HG03196 (cell line): ENCODE measurements around the gene SMIM20.
"Not testable (repeated sequence)": the region's sequence is repeated elsewhere in the genome, so short reads cannot be mapped to it uniquely, and the experiment has no call there.

Experiments
- ATAC-seq: cut with Tn5 transposase; IDR thresholded peaks from one replicate; pipeline ENCODE4 v1.9.1; 2021; ENCODE audit not compliant: unreplicated experiment

Gene SMIM20

GRCh38 chr4:25913851-25914669 is at the start of gene SMIM20:
SMIM20 (plus strand) TSS chr4:25914220; CDS start chr4:25914314, 94 bp downstream.
- ATAC-seq, result peak; percentile 95

- ATAC-seq, result no peak
Measured at GRCh38 chr4:25865586-25865985, 48.4 kb upstream of the SMIM20 start.

GRCh38 chr4:25866401-25866800 is 47.6 kb upstream of the SMIM20 start:
- ATAC-seq, result not testable (repeated sequence)

- ATAC-seq, result no peak
Measured at GRCh38 chr4:25867781-25868294, 46.2 kb upstream of the SMIM20 start.

GRCh38 chr4:25870081-25870480 is 43.9 kb upstream of the SMIM20 start:
- ATAC-seq, result no peak

GRCh38 chr4:25872851-25873631 is 41.0 kb upstream of the SMIM20 start:
- ATAC-seq, result no peak

GRCh38 chr4:25873632-25874129 is 40.3 kb upstream of the SMIM20 start:
- no peak for ATAC-seq

GRCh38 chr4:25874655-25875054 is 39.4 kb upstream of the SMIM20 start:
- peak; percentile 66 for ATAC-seq

- peak; percentile 45 for ATAC-seq
Measured at GRCh38 chr4:25875281-25875745, 38.7 kb upstream of the SMIM20 start.

- no peak for ATAC-seq
Measured at GRCh38 chr4:25878676-25879075, 35.3 kb upstream of the SMIM20 start.

GRCh38 chr4:25879091-25879584 is 34.9 kb upstream of the SMIM20 start:
- no peak for ATAC-seq

- no peak for ATAC-seq
Measured at GRCh38 chr4:25879587-25879986, 34.4 kb upstream of the SMIM20 start.

GRCh38 chr4:25879991-25880651 is 33.9 kb upstream of the SMIM20 start:
- no peak for ATAC-seq

GRCh38 chr4:25881193-25881592 is 32.8 kb upstream of the SMIM20 start:
- ATAC-seq, result no peak

GRCh38 chr4:25882226-25882625 is 31.8 kb upstream of the SMIM20 start:
- no peak for ATAC-seq

- no peak for ATAC-seq
Measured at GRCh38 chr4:25883565-25883964, 30.5 kb upstream of the SMIM20 start.

- peak; percentile 50 for ATAC-seq
Measured at GRCh38 chr4:25884031-25884782, 29.8 kb upstream of the SMIM20 start.

GRCh38 chr4:25888781-25889180 is 25.2 kb upstream of the SMIM20 start:
- no peak for ATAC-seq

GRCh38 chr4:25889589-25890503 is 24.2 kb upstream of the SMIM20 start:
- no peak for ATAC-seq
